Measurements from ENCODE around the gene SV2B.
"Not testable (repeated sequence)": the region's sequence is repeated elsewhere in the genome, so short reads cannot be mapped to it uniquely, and the experiment has no call there.

The SV2B gene

GRCh38 chr15:91320101-91320500, 220.0 kb downstream of the SV2B start:
- WGBS (ENCODE audit: insufficient coverage, insufficient read length), result no CpG with 5 or more reads among the region's 4 CpGs
- Histone ChIP-seq H3K36me3 (ENCODE audit: control insufficient read depth, insufficient read depth, low read length) (no peaks in the 10 kb centered on the region), H3K27ac (ENCODE audit: low read length) (no peak overlapping the region), H3K27me3 (ENCODE audit: control insufficient read depth, insufficient read depth, low read length) (no peaks in the 10 kb centered on the region), H3K4me3 (ENCODE audit: low read length) (no peak overlapping the region), H3K9me3 (ENCODE audit: control insufficient read depth, insufficient read depth, low read length) (no peaks in the 10 kb centered on the region), H3K4me1 (ENCODE audit: control insufficient read depth, insufficient read depth, low read length) (no peaks in the 10 kb centered on the region)
- no peak for DNase-seq (ENCODE audit: low read depth, low spot score)

- no peak overlapping the region for H3K27ac ChIP-seq (ENCODE audit: low read length)
- no peak for DNase-seq (ENCODE audit: low read depth, low spot score)
- H3K4me1 ChIP-seq (ENCODE audit: control insufficient read depth, insufficient read depth, low read length), result no peaks in the 10 kb centered on the region
- H3K36me3 ChIP-seq (ENCODE audit: control insufficient read depth, insufficient read depth, low read length), result no peaks in the 10 kb centered on the region
- no peaks in the 10 kb centered on the region for H3K9me3 ChIP-seq (ENCODE audit: control insufficient read depth, insufficient read depth, low read length)
- WGBS (ENCODE audit: insufficient coverage, insufficient read length), result no CpG with 5 or more reads among the region's 1 CpG
- no peak overlapping the region for H3K4me3 ChIP-seq (ENCODE audit: low read length)
- no peaks in the 10 kb centered on the region for H3K27me3 ChIP-seq (ENCODE audit: control insufficient read depth, insufficient read depth, low read length)
Measured at GRCh38 chr15:91329914-91330313, 229.9 kb downstream of the SV2B start.

GRCh38 chr15:91331581-91331980, 231.5 kb downstream of the SV2B start:
- Histone ChIP-seq H3K9me3 (ENCODE audit: control insufficient read depth, insufficient read depth, low read length) (no peaks in the 10 kb centered on the region), H3K36me3 (ENCODE audit: control insufficient read depth, insufficient read depth, low read length) (no peaks in the 10 kb centered on the region), H3K4me1 (ENCODE audit: control insufficient read depth, insufficient read depth, low read length) (no peaks in the 10 kb centered on the region), H3K27ac (ENCODE audit: low read length) (no peak overlapping the region), H3K27me3 (ENCODE audit: control insufficient read depth, insufficient read depth, low read length) (no peaks in the 10 kb centered on the region), H3K4me3 (ENCODE audit: low read length) (no peak overlapping the region)
- DNase-seq (ENCODE audit: low read depth, low spot score), result no peak
- WGBS (ENCODE audit: insufficient coverage, insufficient read length), result no CpG with 5 or more reads among the region's 4 CpGs

GRCh38 chr15:91335702-91336101, 235.6 kb downstream of the SV2B start:
- Histone ChIP-seq H3K9me3 (ENCODE audit: control insufficient read depth, insufficient read depth, low read length) (no peaks in the 10 kb centered on the region), H3K4me3 (ENCODE audit: low read length) (no peak overlapping the region), H3K36me3 (ENCODE audit: control insufficient read depth, insufficient read depth, low read length) (no peaks in the 10 kb centered on the region), H3K4me1 (ENCODE audit: control insufficient read depth, insufficient read depth, low read length) (no peaks in the 10 kb centered on the region), H3K27me3 (ENCODE audit: control insufficient read depth, insufficient read depth, low read length) (no peaks in the 10 kb centered on the region), H3K27ac (ENCODE audit: low read length) (no peak overlapping the region)
- DNase-seq (ENCODE audit: low read depth, low spot score), result no peak
- WGBS (ENCODE audit: insufficient coverage, insufficient read length), result no CpG with 5 or more reads among the region's 3 CpGs

- Histone ChIP-seq H3K27ac (ENCODE audit: low read length) (no peak overlapping the region), H3K9me3 (ENCODE audit: control insufficient read depth, insufficient read depth, low read length) (no peaks in the 10 kb centered on the region), H3K36me3 (ENCODE audit: control insufficient read depth, insufficient read depth, low read length) (no peaks in the 10 kb centered on the region), H3K4me1 (ENCODE audit: control insufficient read depth, insufficient read depth, low read length) (no peaks in the 10 kb centered on the region), H3K27me3 (ENCODE audit: control insufficient read depth, insufficient read depth, low read length) (no peaks in the 10 kb centered on the region), H3K4me3 (ENCODE audit: low read length) (no peak overlapping the region)
- no peak for DNase-seq (ENCODE audit: low read depth, low spot score)
- WGBS (ENCODE audit: insufficient coverage, insufficient read length), result no CpG with 5 or more reads among the region's 3 CpGs
Measured at GRCh38 chr15:91336687-91337086, 236.6 kb downstream of the SV2B start.

GRCh38 chr15:91338766-91339165, 238.7 kb downstream of the SV2B start:
- H3K36me3 ChIP-seq (ENCODE audit: control insufficient read depth, insufficient read depth, low read length), result no peaks in the 10 kb centered on the region
- no peaks in the 10 kb centered on the region for H3K4me1 ChIP-seq (ENCODE audit: control insufficient read depth, insufficient read depth, low read length)
- H3K27me3 ChIP-seq (ENCODE audit: control insufficient read depth, insufficient read depth, low read length), result no peaks in the 10 kb centered on the region
- H3K27ac ChIP-seq (ENCODE audit: low read length), result no peak overlapping the region
- WGBS (ENCODE audit: insufficient coverage, insufficient read length), result no CpG with 5 or more reads among the region's 3 CpGs
- no peaks in the 10 kb centered on the region for H3K9me3 ChIP-seq (ENCODE audit: control insufficient read depth, insufficient read depth, low read length)
- peak; percentile 25 for DNase-seq (ENCODE audit: low read depth, low spot score)
- no peak overlapping the region for H3K4me3 ChIP-seq (ENCODE audit: low read length)

GRCh38 chr15:91342097-91342496, 242.0 kb downstream of the SV2B start:
- Histone ChIP-seq H3K27me3 (ENCODE audit: control insufficient read depth, insufficient read depth, low read length) (no peaks in the 10 kb centered on the region), H3K36me3 (ENCODE audit: control insufficient read depth, insufficient read depth, low read length) (no peaks in the 10 kb centered on the region), H3K4me3 (ENCODE audit: low read length) (no peak overlapping the region), H3K4me1 (ENCODE audit: control insufficient read depth, insufficient read depth, low read length) (no peaks in the 10 kb centered on the region; the same call in 1 of the 2 replicates), H3K9me3 (ENCODE audit: control insufficient read depth, insufficient read depth, low read length) (no peaks in the 10 kb centered on the region), H3K27ac (ENCODE audit: low read length) (no peak overlapping the region)
- no peak for DNase-seq (ENCODE audit: low read depth, low spot score)
- no CpG with 5 or more reads among the region's 7 CpGs for WGBS (ENCODE audit: insufficient coverage, insufficient read length)

- H3K4me1 ChIP-seq (ENCODE audit: control insufficient read depth, insufficient read depth, low read length); DNase-seq (ENCODE audit: low read depth, low spot score); H3K9me3 ChIP-seq (ENCODE audit: control insufficient read depth, insufficient read depth, low read length); H3K4me3 ChIP-seq (ENCODE audit: low read length); H3K27ac ChIP-seq (ENCODE audit: low read length); H3K36me3 ChIP-seq (ENCODE audit: control insufficient read depth, insufficient read depth, low read length); H3K27me3 ChIP-seq (ENCODE audit: control insufficient read depth, insufficient read depth, low read length): not testable (repeated sequence)
- WGBS (ENCODE audit: insufficient coverage, insufficient read length), result no CpG with 5 or more reads among the region's 3 CpGs
Measured at GRCh38 chr15:91344912-91345311, 244.9 kb downstream of the SV2B start.

- no peak for DNase-seq (ENCODE audit: low read depth, low spot score)
- Histone ChIP-seq H3K36me3 (ENCODE audit: control insufficient read depth, insufficient read depth, low read length) (no peaks in the 10 kb centered on the region), H3K27me3 (ENCODE audit: control insufficient read depth, insufficient read depth, low read length) (no peaks in the 10 kb centered on the region), H3K4me3 (ENCODE audit: low read length) (no peak overlapping the region), H3K9me3 (ENCODE audit: control insufficient read depth, insufficient read depth, low read length) (no peaks in the 10 kb centered on the region), H3K4me1 (ENCODE audit: control insufficient read depth, insufficient read depth, low read length) (no peaks in the 10 kb centered on the region; the same call in 1 of the 2 replicates), H3K27ac (ENCODE audit: low read length) (no peak overlapping the region)
- WGBS (ENCODE audit: insufficient coverage, insufficient read length), result no CpG with 5 or more reads among the region's 5 CpGs
Measured at GRCh38 chr15:91345736-91346135, 245.7 kb downstream of the SV2B start.

- H3K36me3 ChIP-seq (ENCODE audit: control insufficient read depth, insufficient read depth, low read length), result no peaks in the 10 kb centered on the region
- no CpG with 5 or more reads among the region's 2 CpGs for whole genome bisulfite sequencing (ENCODE audit: insufficient coverage, insufficient read length)
- no peaks in the 10 kb centered on the region for H3K9me3 ChIP-seq (ENCODE audit: control insufficient read depth, insufficient read depth, low read length)
- no peak overlapping the region for H3K27ac ChIP-seq (ENCODE audit: low read length)
- H3K27me3 ChIP-seq (ENCODE audit: control insufficient read depth, insufficient read depth, low read length), result no peaks in the 10 kb centered on the region
- no peaks in the 10 kb centered on the region; the same call in 1 of the 2 replicates for H3K4me1 ChIP-seq (ENCODE audit: control insufficient read depth, insufficient read depth, low read length)
- no peak for DNase-seq (ENCODE audit: low read depth, low spot score)
- H3K4me3 ChIP-seq (ENCODE audit: low read length), result no peak overlapping the region
Measured at GRCh38 chr15:91346259-91346658, 246.2 kb downstream of the SV2B start.

- no peaks in the 10 kb centered on the region for H3K36me3 ChIP-seq (ENCODE audit: control insufficient read depth, insufficient read depth, low read length)
- H3K4me1 ChIP-seq (ENCODE audit: control insufficient read depth, insufficient read depth, low read length), result no peaks in the 10 kb centered on the region; the same call in 1 of the 2 replicates
- no peak for DNase-seq (ENCODE audit: low read depth, low spot score)
- H3K4me3 ChIP-seq (ENCODE audit: low read length), result no peak overlapping the region
- no peak overlapping the region for H3K27ac ChIP-seq (ENCODE audit: low read length)
- no CpG with 5 or more reads among the region's 3 CpGs for WGBS (ENCODE audit: insufficient coverage, insufficient read length)
- no peaks in the 10 kb centered on the region for H3K27me3 ChIP-seq (ENCODE audit: control insufficient read depth, insufficient read depth, low read length)
- H3K9me3 ChIP-seq (ENCODE audit: control insufficient read depth, insufficient read depth, low read length), result no peaks in the 10 kb centered on the region
Measured at GRCh38 chr15:91348752-91349500, 248.9 kb downstream of the SV2B start.

Measured in iPS DF 6.9 (cell line).